HCT116 (cell line): ENCODE results near the gene RBMXL3. TPM values are rescaled to one million over a fixed set of nuclear protein-coding genes. Genes with fewer than 3 reads are reported as not detected.

Experiments used
- ATAC-seq: fragments of 200-7000 bp; cut with Tn5 transposase; 2 replicates; pipeline ENCODE4 v1.9.1; 2020; ENCODE audit warnings: mild to moderate bottlenecking, moderate library complexity
- BruUV-seq: library from RNA; stranded (reverse); fragments of 400-500 nt; replicated peaks from 2 replicates; lab custom pipeline; 2021; lab: Mats Ljungman, UMichigan
- CTCF ChIA-PET: fragments of 300-600 bp; sonication (Branson Sonifier 250); formaldehyde crosslinking; loops from one replicate; lab custom pipeline; 2021; ENCODE audit warnings: antibody characterized with exemption; lab: Charles Lee
- POLR2A ChIA-PET: fragments of 300-600, 350-600 bp; sonication (Branson Sonifier 250); formaldehyde crosslinking; loops from one replicate; lab custom pipeline; 2021; ENCODE audit warnings: antibody characterized with exemption; lab: Charles Lee
- RAD21 ChIA-PET, 2 experiments: fragments of 300-600 bp; sonication (Branson Sonifier 250); formaldehyde crosslinking; loops; one replicate each; lab custom pipeline; 2023; ENCODE audit warnings: low total read pairs in 2 of 2; ENCODE audit not compliant: uncharacterized antibody in 2 of 2, unreplicated experiment in 2 of 2, low non-redundant PET in 1 of 2; lab: Charles Lee
- DNase-seq: peaks from one replicate; pipeline ENCODE4 v3.0.0-alpha.2; 2010; ENCODE audit warnings: low read depth, low spot score
- H2AFZ ChIP-seq: fragments of 200-600 bp; shearing (Covaris generic), sonication (generic); 2 replicates; pipeline ENCODE4 v1.6.1; 2017; ENCODE audit warnings: low read depth, mixed run types, mixed read lengths, antibody characterized with exemption, low read length; ENCODE audit not compliant: poor library complexity, severe bottlenecking
- H3K27ac ChIP-seq: 2 replicates; pipeline ENCODE4 v1.5.1; 2012; ENCODE audit warnings: low read depth, low read length
- H3K27me3 ChIP-seq: fragments of 200-600 bp; sonication (generic); 2 replicates; pipeline ENCODE4 v1.6.1; 2016; ENCODE audit warnings: mixed run types, low read length, mixed read lengths; ENCODE audit not compliant: insufficient read depth
- H3K36me3 ChIP-seq, 2 experiments: fragments of 200-500 bp in 1 of 2; fragments of 200-600 bp in 1 of 2; sonication (Bioruptor generic) in 1 of 2; sonication (generic) in 1 of 2; 2 replicates each; pipeline versions ENCODE4 v1.5.1 to v1.6.1; 2014 to 2016; ENCODE audit warnings: low read length in 2 of 2, inconsistent platforms in 1 of 2, mixed read lengths in 1 of 2, mixed run types in 1 of 2; ENCODE audit not compliant: insufficient read depth in 2 of 2, control insufficient read depth in 1 of 2
- H3K4me1 ChIP-seq, 2 experiments: fragments of 200-600 bp in 1 of 2; sonication (generic) in 1 of 2; 2 replicates each; pipeline versions ENCODE4 v1.5.1 to v1.6.1; 2012 to 2017; ENCODE audit warnings: low read length in 2 of 2, inconsistent platforms in 1 of 2, mild to moderate bottlenecking in 1 of 2, mixed read lengths in 1 of 2, mixed run types in 1 of 2, moderate library complexity in 1 of 2; ENCODE audit not compliant: insufficient read depth in 2 of 2, control insufficient read depth in 1 of 2
- H3K4me2 ChIP-seq: fragments of 200-600 bp; sonication (generic); 2 replicates; pipeline ENCODE4 v1.6.1; 2017; ENCODE audit warnings: mixed run types, low read length, mixed read lengths
- H3K4me3 ChIP-seq, 2 experiments: fragments of 200-600 bp in 1 of 2; sonication (generic) in 1 of 2; replicated peaks in 1 of 2; 2 replicates each; pipeline ENCODE4 v1.5.1; 2011 to 2016; ENCODE audit warnings: low read length in 2 of 2, control low read depth in 1 of 2, low read depth in 1 of 2, mild to moderate bottlenecking in 1 of 2, mixed read lengths in 1 of 2, mixed run types in 1 of 2
- H3K79me2 ChIP-seq: fragments of 200-600 bp; sonication (generic); 2 replicates; pipeline ENCODE4 v1.6.1; 2017; ENCODE audit warnings: mild to moderate bottlenecking, mixed run types, low read length, moderate library complexity, mixed read lengths; ENCODE audit not compliant: insufficient read depth
- H3K9ac ChIP-seq: fragments of 200-600 bp; sonication (generic); 2 replicates; pipeline ENCODE4 v1.6.1; 2016; ENCODE audit warnings: low read length, mixed read lengths
- H3K9me2 ChIP-seq: fragments of 200-600 bp; sonication (generic), shearing (Covaris generic); 2 replicates; pipeline ENCODE4 v1.6.1; 2017; ENCODE audit warnings: mixed run types, mild to moderate bottlenecking, moderate library complexity; ENCODE audit not compliant: insufficient read depth
- H3K9me3 ChIP-seq, 2 experiments: fragments of 200-500 bp in 1 of 2; fragments of 200-600 bp in 1 of 2; sonication (Bioruptor generic) in 1 of 2; sonication (generic) in 1 of 2; 2 replicates each; pipeline ENCODE4 v1.6.1; 2014 to 2017; ENCODE audit warnings: low read length in 2 of 2, mixed read lengths in 2 of 2, inconsistent platforms in 1 of 2, low read depth in 1 of 2, mild to moderate bottlenecking in 1 of 2, mixed run types in 1 of 2, moderate library complexity in 1 of 2; ENCODE audit not compliant: control insufficient read depth in 1 of 2, insufficient read depth in 1 of 2
- H4K20me1 ChIP-seq: fragments of 200-600 bp; sonication (generic), shearing (Covaris generic); 2 replicates; pipeline ENCODE4 v1.6.1; 2017; ENCODE audit warnings: mixed run types, mild to moderate bottlenecking, moderate library complexity; ENCODE audit not compliant: insufficient read depth
- CTCF ChIP-seq, 3 experiments: fragments of 200-600 bp in 1 of 3; sonication (generic) in 1 of 3; IDR thresholded peaks in 2 of 3; conservative IDR thresholded peaks in 1 of 3; 2 replicates each; pipeline ENCODE4 v1.5.1; 2012 to 2017; ENCODE audit warnings: low read depth in 2 of 3, low read length in 2 of 3, antibody characterized with exemption in 1 of 3, borderline replicate concordance in 1 of 3, control low read depth in 1 of 3, mild to moderate bottlenecking in 1 of 3, mixed read lengths in 1 of 3, mixed run types in 1 of 3, moderate library complexity in 1 of 3; ENCODE audit not compliant: insufficient read depth in 1 of 3
- ELF1 ChIP-seq: IDR thresholded peaks from 2 replicates; pipeline ENCODE4 v1.6.1; 2012; ENCODE audit warnings: low read depth, borderline replicate concordance
- RAD21 ChIP-seq: IDR thresholded peaks from 2 replicates; pipeline ENCODE4 v1.6.1; 2012; ENCODE audit warnings: low read depth, mild to moderate bottlenecking
- REST ChIP-seq: IDR thresholded peaks from 2 replicates; pipeline ENCODE4 v1.6.1; 2012; ENCODE audit warnings: low read depth
- ZNF274 ChIP-seq: fragments of 200-500 bp; sonication (Bioruptor generic); IDR thresholded peaks from 2 replicates; pipeline ENCODE4 v1.6.1; 2014; ENCODE audit warnings: mild to moderate bottlenecking, low read depth, low read length, inconsistent platforms
- intact Hi-C: fragments of 100-400 bp; cut with micrococcal nuclease; formaldehyde crosslinking; loops from 2 replicates; pipeline ENCODE4 v1.10.0; 2022
- total RNA-seq: library from RNA; stranded (reverse); gene quantifications from one replicate; pipeline ENCODE4 v1.2.1, GENCODE V29; 2021; ENCODE audit not compliant: unreplicated experiment

The RBMXL3 gene
- total RNA-seq, 1 experiment from 2014 or later = not detected

GRCh38 chrX:115226929-115227328 lies 37.7 kb downstream of the RBMXL3 start:
- H3K4me1 ChIP-seq = no peaks in the 10 kb centered on the region
- no peak overlapping the region for H3K4me3 ChIP-seq
- peak; percentile 99 for ATAC-seq
- TF ChIP-seq REST = no peak
- TF ChIP-seq CTCF (IDR thresholded peaks at IDR 0.05 in 2 of 3, conservative IDR thresholded peaks at IDR 0.05 in 1 of 3; ENCODE audit: borderline replicate concordance in 1 of 3, insufficient read depth in 1 of 3, low read depth in 2 of 3, low read length in 2 of 3) = peak; percentile 58 to 88 (median 59)
- TF ChIP-seq ELF1 = no peak
- peak; percentile 69 for TF ChIP-seq RAD21
- no peak for TF ChIP-seq ZNF274
- TF ChIP-seq, all 23 proteins: peak for 2
- intact Hi-C loops = loop anchor here (2.0 to 5.0 kb wide), 2 partner anchors 416 to 465 kb away; no protein-coding TSS in a partner anchor
- Histone ChIP-seq H3K79me2 (no peaks in the 10 kb centered on the region), H3K9me2 (no peaks in the 10 kb centered on the region), H2AFZ (no peak overlapping the region), H3K36me3 (no peaks in the 10 kb centered on the region), H3K4me2 (no peak overlapping the region), H3K27ac (no peak overlapping the region), H3K27me3 (no peaks in the 10 kb centered on the region), H4K20me1 (no peaks in the 10 kb centered on the region), H3K9me3 (no peaks in the 10 kb centered on the region), H3K9ac (no peak overlapping the region)
- peak; percentile 34 for DNase-seq
- no TSS peak for BruUV-seq
- ChIA-PET CTCF (interaction anchor here (1.0 to 2.0 kb wide), 4 partner anchors 10 to 464 kb away, joined by 3 to 7 read pairs (median 4); no protein-coding TSS in a partner anchor), RAD21 (interaction anchor here in 1 of 2 experiments (0.6 kb wide), 1 partner anchor 57 kb away, joined by 4 read pairs; no protein-coding TSS in a partner anchor), POLR2A (no interaction called here)
